HS-5 (cell line): ENCODE measurements around the gene PSMA7.

Experiments used
- DNase-seq: peaks from one replicate; pipeline ENCODE4 v3.0.0-alpha.2; 2012; ENCODE audit warnings: low read depth

PSMA7 gene

GRCh38 chr20:62136283-62137091 lies 6.7 kb downstream of the PSMA7 start:
- DNase-seq = no peak

GRCh38 chr20:62135573-62136266 lies 7.5 kb downstream of the PSMA7 start:
- no peak for DNase-seq

DNA sequence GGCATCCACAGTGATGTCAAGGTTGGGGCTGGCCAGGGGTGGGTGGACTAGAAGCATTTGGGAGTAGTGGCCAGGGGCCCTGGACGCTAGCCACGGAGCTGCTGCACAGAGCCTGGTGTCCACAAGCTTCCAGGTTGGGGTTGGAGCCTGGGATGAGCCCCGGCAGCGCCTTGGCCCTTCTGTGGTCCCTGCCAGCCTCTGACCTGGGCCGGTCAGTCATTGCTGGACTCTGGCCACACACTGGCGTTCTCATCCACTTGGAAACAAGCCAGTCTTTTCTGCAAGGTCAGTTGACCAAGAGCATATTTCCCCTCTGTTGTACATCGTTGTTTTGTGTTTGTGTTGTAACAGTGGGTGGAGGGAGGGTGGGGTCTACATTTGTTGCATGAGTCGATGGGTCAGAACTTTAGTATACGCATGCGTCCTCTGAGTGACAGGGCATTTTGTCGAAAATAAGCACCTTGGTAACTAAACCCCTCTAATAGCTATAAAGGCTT lies 8.4 kb downstream of the PSMA7 start:
- no peak for DNase-seq

DNA sequence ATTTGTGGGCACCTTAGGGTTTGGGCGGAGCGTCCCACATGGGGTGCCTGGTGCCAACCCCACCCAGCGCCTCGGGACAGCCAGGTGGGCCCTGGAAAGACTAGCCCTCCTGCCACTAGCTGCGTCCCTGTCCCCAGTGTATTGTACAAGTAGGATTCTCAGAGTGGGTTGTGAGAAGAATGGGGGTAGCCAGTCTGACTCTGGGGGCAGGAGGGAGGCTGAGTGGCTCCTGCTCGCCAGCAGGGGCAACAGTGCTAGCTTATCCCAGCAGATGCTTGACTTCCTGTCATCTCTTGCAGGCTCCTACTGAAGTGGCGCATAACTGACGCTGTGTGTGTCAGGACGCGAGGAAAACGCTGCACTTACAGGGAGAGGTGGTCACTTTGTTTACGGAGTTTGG lies 9.3 kb downstream of the PSMA7 start:
- DNase-seq = no peak

DNA sequence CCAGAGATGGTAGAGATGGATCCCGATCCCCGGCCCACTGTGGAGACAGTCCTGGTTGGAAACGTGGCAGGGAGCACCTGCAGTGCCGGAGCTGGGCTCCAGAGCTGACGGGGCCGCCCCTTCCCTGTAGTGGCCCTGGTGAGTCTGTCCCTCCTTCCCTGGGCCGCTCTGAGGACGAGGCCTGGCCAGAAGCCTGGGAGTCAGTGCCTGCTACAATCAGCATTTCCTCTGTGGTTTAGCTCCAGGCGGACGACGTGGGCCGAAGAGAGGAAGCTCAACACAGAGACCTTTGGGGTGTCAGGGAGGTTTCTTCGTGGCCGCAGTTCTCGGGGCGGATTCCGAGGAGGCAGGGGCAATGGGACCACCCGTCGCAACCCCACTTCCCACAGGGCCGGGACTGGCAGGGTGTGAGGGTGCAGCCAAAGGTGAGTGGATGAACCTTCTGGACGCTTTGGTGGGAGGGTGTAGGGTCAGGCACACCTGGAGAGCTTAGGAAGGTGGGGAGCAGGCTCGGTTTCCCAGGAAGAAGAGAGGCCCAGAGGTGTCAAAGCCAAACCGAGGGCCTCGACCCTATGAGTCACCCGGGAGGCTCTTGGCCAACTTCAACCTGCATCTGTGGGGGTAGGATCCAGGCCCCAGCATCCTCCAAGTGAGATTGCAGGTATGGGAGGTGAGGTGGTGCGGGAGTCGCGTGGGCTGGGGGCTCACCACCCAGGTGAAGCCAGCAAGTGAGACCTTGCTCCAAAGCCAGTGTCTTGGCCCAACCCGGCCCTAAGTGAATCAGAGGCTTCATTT lies 9.9 kb downstream of the PSMA7 start:
- DNase-seq = no peak

DNA sequence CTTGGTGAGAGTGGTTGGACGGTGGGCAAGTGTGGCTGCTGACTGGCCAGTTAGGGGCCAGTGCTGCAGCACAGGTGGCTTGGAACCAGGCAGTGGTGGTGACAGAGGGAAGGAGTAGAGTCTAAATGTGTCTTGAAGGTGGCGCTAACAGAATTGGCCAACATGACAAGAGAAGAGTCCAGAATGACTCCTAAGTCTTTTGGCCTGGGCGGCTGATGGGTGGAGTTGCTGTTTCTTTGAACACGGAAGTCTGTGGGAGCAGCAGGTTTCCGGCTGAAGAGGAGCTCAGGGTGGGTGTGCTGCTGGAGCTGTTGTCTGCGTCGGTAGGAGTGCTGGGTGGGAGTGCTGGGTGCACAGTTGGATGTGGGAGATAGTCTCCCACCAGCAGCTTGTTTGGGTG lies 10.8 kb downstream of the PSMA7 start:
- DNase-seq = no peak

DNA sequence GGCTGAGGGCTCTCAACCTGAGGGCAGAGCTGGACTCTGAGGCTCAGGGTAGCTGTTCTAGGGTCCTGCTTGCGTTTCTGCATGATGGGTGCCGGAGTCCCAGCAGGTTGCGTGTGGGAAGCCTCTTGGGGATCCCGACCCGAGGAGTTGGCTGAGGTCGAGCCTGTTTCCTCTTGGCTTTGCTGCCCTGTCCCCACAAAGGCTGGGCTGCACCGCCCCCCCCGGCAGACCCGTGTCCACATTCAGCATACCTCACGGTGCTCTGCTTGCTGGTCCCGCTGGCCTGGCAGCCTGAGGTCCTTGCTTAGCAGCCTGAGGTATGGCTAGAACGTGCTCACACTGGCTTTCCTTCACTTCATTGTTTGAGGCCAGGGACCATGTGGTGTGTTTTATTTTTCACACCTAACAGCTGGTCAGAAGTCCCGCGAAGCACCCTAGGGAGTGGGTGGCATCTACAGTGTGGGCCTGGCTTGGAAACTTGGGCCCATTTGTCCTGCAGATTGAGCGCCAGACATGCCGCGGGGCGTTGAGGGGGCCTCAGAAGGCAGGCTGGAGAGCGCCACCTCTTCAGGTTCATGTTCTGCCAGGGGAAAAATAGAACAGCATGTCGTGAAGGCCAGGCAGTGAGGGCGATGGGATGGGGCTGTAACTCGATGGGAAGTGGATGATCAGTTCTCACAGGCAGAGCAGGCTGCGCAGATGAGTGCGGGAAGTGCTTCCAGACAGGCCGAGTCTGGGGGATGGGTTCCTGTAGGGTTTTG lies 11.5 kb downstream of the PSMA7 start:
- no peak for DNase-seq

GRCh38 chr20:62129731-62130531 lies 13.3 kb downstream of the PSMA7 start:
- DNase-seq = no peak

- DNase-seq = no peak
Measured at GRCh38 chr20:62128502-62128901, 14.7 kb downstream of the PSMA7 start.

- no peak for DNase-seq
Measured at GRCh38 chr20:62127799-62128198, 15.4 kb downstream of the PSMA7 start.

GRCh38 chr20:62126141-62126540 lies 17.1 kb downstream of the PSMA7 start:
- DNase-seq = no peak

GRCh38 chr20:62123450-62124118 lies 19.6 kb downstream of the PSMA7 start:
- DNase-seq = no peak

DNA sequence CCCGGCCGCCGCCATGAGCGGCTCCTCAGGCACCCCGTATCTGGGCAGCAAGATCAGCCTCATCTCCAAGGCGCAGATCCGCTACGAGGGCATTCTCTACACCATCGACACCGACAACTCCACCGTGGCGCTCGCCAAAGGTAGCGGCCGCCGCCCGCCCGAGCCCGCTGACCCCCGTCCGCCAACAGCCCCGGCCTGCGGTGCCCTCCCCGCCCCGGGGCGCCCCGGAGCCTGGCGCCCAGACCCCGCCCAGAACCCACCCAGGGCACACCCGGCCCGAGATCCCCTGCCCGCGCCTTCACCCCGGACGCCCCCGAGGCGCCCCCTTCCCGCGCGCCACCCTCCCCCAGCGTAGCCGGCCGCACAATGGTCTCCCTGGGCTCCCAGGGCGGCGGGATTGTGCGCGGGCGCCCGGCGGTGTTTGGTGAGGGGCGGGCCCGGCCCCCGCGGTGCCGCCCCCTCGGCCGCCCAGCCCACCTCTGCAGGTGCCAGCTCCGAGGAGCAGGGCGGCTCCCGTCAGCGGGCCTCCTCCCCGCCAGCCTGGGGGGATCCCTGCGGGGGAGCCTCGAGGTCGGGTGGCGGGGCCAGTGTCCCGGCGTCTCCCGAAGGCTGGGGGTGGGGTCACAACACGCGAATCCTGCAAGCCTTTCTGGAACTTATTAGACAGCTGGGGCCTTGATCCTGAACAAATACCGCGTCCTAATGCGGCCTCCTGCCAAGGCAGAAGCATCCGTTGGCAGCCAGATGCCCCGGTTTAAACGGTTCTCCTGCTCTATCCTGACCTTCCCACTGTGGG lies 20.3 kb downstream of the PSMA7 start:
- DNase-seq = no peak

- DNase-seq = peak; percentile 80
Measured at GRCh38 chr20:62121776-62122653, 21.2 kb downstream of the PSMA7 start, which contains the start of gene LSM14B. TSS of gene LSM14B (plus strand) at chr20:62122475. CDS start at chr20:62122667, 192 bp downstream.

DNA sequence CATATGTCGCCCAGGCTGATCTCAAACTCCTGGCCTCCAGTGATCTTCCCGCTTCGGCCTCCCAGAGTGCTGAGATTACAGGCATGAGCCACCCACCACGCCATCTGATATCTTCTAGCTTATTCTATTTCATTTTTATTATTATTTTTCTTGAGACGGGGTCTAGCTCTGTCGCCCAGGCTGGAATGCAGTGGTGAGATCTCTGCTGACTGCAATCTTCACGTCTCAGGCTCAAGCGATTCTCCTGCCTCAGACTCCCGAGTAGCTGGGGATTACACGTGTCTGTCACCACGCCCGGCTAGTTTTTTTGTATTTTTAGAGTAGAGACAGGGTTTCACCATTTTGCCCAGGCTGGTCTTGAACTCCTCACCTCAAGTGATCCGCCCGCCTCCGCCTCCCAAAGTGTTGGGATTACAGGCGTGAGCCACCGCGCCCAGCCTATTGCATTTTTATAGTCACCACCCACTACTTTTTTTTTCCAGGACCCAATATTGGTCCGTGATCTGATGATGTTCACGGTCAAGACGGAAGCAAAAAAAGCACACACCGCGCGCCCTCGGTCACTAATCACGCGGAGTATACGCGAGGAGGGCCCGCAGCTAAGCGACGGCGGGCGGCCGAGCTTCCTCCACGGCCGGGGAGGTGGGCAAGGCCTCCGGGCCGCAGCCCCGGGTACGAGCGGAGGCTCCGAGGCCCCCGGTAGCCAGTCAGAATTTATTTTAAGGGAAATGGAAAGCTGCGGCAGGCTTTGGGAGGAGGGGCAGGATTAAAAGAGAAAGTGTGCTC lies 22.0 kb downstream of the PSMA7 start:
- DNase-seq = no peak

DNA sequence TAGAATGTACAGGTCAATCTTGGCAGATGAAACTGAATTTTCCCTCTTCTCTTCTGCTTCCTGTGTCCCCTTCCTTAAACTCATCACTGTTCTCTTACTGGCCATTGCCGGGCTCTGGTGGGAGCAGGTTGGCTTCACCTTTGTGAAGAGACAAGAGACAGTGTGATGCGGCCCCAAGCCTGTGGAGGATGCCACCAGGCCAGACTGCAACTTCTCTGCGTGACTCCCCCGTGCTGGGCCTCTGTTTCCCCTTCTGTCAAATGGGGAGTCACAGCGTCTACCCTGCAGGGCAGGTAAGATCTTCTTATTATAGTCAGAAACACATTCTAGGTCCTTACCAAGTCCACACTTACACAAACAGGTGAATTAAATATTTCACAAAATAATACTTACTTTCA lies 22.8 kb downstream of the PSMA7 start:
- DNase-seq = no peak

DNA sequence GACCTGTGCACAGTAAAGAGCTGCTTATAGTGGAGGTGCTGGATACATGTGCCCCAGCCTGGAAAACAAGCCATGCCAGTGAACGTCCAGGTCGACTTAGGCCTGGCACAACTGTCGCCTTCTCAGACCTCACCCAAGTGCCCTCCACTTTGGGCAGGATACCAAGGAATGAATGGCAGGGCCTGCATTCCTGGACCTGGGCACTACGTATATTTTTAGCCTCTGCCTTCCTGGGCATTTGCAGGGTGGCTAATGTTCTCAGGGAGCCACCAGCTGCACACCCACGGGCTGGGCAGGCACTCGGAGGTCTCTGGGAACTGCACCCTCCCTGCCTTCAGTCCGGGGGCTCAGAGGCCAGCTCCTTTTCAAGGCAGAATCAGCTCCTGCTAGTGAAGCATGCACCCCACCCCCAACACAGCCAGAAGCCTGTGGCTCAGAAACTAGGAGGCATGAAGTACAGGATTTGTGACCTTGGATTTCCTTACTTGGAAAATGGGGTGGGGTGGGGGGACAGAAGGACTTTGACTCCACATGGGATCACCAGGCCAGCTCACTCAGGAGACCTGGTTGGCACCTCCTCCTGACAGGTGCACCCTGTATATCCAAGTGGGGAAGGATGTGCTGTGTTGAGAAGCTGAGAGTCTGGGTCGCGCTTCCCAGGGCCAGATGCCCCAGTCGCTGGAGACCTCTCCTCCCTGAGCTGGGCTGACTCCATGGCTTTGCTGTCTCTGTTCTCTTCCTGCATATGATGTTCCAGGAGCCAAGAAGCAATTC lies 23.4 kb downstream of the PSMA7 start:
- no peak for DNase-seq
